H1 (cell line): Measurements from ENCODE around the gene TNNT1. TPM values are rescaled to one million over a fixed set of nuclear protein-coding genes. Genes with fewer than 3 reads are reported as not detected.
A peak's percentile ranks its signal among the peaks of the same experiment; 100 is the strongest.

ENCODE experiments used
- CTCF ChIA-PET: fragments of 300-600 bp; sonication (Branson Sonifier 250); formaldehyde crosslinking; loops from one replicate; lab custom pipeline; 2021; ENCODE audit not compliant: partially characterized antibody; lab: Charles Lee
- POLR2A ChIA-PET: fragments of 300-600 bp; sonication (Branson Sonifier 250); formaldehyde crosslinking; loops from one replicate; lab custom pipeline; 2021; ENCODE audit warnings: inconsistent platforms; ENCODE audit not compliant: partially characterized antibody; lab: Charles Lee
- DNase-seq, 2 experiments: peaks; one replicate each; pipeline versions ENCODE4 v3.0.0 to v3.0.0-alpha.2; 2010 to 2022; ENCODE audit warnings: low spot score in 2 of 2, low read depth in 1 of 2, mixed read lengths in 1 of 2
- FAIRE-seq: peaks from 2 replicates; lab custom pipeline; 2011; peaks lifted over from hg19 to GRCh38; lab: Jason Lieb, UNC
- H2AFZ ChIP-seq: 2 replicates; pipeline ENCODE4 v1.8.1; 2012; ENCODE audit warnings: low read length, inconsistent platforms
- H2AK5ac ChIP-seq: 2 replicates; pipeline ENCODE4 v1.6.1; 2013; ENCODE audit warnings: low read depth, low read length
- H2BK120ac ChIP-seq: replicated peaks from 2 replicates; pipeline ENCODE3; 2013; ENCODE audit warnings: low read depth, low read length, inconsistent platforms
- H2BK12ac ChIP-seq: 2 replicates; pipeline ENCODE4 v1.6.1; 2013; ENCODE audit warnings: low read depth, low read length
- H2BK15ac ChIP-seq: 2 replicates; pipeline ENCODE4 v1.6.1; 2013; ENCODE audit warnings: low read length
- H2BK20ac ChIP-seq: 2 replicates; pipeline ENCODE4 v1.6.1; 2013; ENCODE audit warnings: low read length
- H2BK5ac ChIP-seq: 2 replicates; pipeline ENCODE4 v1.6.1; 2013; ENCODE audit warnings: low read depth, low read length
- H3K14ac ChIP-seq: 2 replicates; pipeline ENCODE4 v1.6.1; 2013; ENCODE audit warnings: inconsistent platforms; ENCODE audit not compliant: insufficient read length
- H3K18ac ChIP-seq: 2 replicates; pipeline ENCODE4 v1.6.1; 2013; ENCODE audit warnings: low read length; ENCODE audit errors: extremely low read depth
- H3K23ac ChIP-seq: 2 replicates; pipeline ENCODE4 v1.6.1; 2013; ENCODE audit warnings: inconsistent platforms; ENCODE audit not compliant: insufficient read length
- H3K23me2 ChIP-seq: 2 replicates; pipeline ENCODE4 v1.6.1; 2013; ENCODE audit warnings: low read depth, low read length
- H3K27ac ChIP-seq: 2 replicates; pipeline ENCODE4 v1.6.1; 2011; ENCODE audit warnings: low read depth, low read length, inconsistent platforms
- H3K27me3 ChIP-seq, 4 experiments: replicated peaks in 1 of 4; 1 replicate in 1 of 4; 2 replicates in 3 of 4; pipeline versions ENCODE4 v1.6.1 to v1.8.1; 2011 to 2013; ENCODE audit warnings: low read length in 3 of 4, mild to moderate bottlenecking in 3 of 4, inconsistent platforms in 2 of 4, mixed read lengths in 2 of 4, moderate library complexity in 1 of 4; ENCODE audit not compliant: control insufficient read depth in 3 of 4, insufficient read depth in 3 of 4; ENCODE audit errors: extremely low read depth in 1 of 4
- H3K36me3 ChIP-seq, 4 experiments: 2 replicates each; pipeline versions ENCODE4 v1.6.1 to v1.8.1; 2011 to 2013; ENCODE audit warnings: mild to moderate bottlenecking in 4 of 4, low read length in 3 of 4, moderate library complexity in 2 of 4, control low read depth in 1 of 4, inconsistent platforms in 1 of 4; ENCODE audit not compliant: insufficient read depth in 4 of 4, control insufficient read depth in 2 of 4
- H3K4ac ChIP-seq: replicated peaks from 2 replicates; pipeline ENCODE3; 2013; ENCODE audit warnings: low read length, low read depth, mixed read lengths, inconsistent platforms; ENCODE audit not compliant: insufficient read length
- H3K4me1 ChIP-seq, 4 experiments: replicated peaks in 1 of 4; 1 replicate in 1 of 4; 2 replicates in 3 of 4; pipeline versions ENCODE4 v1.6.1 to v1.8.1; 2011 to 2013; ENCODE audit warnings: low read length in 3 of 4, inconsistent platforms in 2 of 4, mixed read lengths in 1 of 4; ENCODE audit not compliant: insufficient read depth in 4 of 4, control insufficient read depth in 3 of 4
- H3K4me2 ChIP-seq, 2 experiments: 2 replicates each; pipeline versions ENCODE4 v1.6.1 to v1.8.1; 2011 to 2013; ENCODE audit warnings: low read depth in 2 of 2, low read length in 2 of 2, control low read depth in 1 of 2, inconsistent platforms in 1 of 2, mild to moderate bottlenecking in 1 of 2; ENCODE audit not compliant: insufficient read depth in 1 of 2
- H3K4me3 ChIP-seq, 4 experiments: fragments of 200-600, 300-600 bp in 1 of 4; sonication (generic), shearing (Covaris generic), sonication (Bioruptor Twin) in 1 of 4; 2 replicates each; pipeline versions ENCODE4 v1.5.1 to v1.8.1; 2011 to 2016; ENCODE audit warnings: low read length in 4 of 4, low read depth in 3 of 4, control low read depth in 2 of 4, inconsistent platforms in 2 of 4, mild to moderate bottlenecking in 2 of 4, mixed read lengths in 1 of 4, moderate library complexity in 1 of 4; ENCODE audit not compliant: insufficient read depth in 2 of 4; ENCODE audit errors: extremely low read depth in 1 of 4
- H3K56ac ChIP-seq: replicated peaks from 2 replicates; pipeline ENCODE3; 2013; ENCODE audit warnings: low read depth, mild to moderate bottlenecking, mixed read lengths, low read length, inconsistent platforms; ENCODE audit not compliant: insufficient read length
- H3K79me1 ChIP-seq: 2 replicates; pipeline ENCODE4 v1.6.1; 2013; ENCODE audit warnings: low read depth, low read length, control low read depth
- H3K79me2 ChIP-seq, 2 experiments: 2 replicates each; pipeline versions ENCODE4 v1.6.1 to v1.8.1; 2012 to 2013; ENCODE audit warnings: low read length in 2 of 2, mild to moderate bottlenecking in 2 of 2, inconsistent platforms in 1 of 2; ENCODE audit not compliant: insufficient read depth in 2 of 2, control insufficient read depth in 1 of 2
- H3K9ac ChIP-seq, 4 experiments: replicated peaks in 1 of 4; 1 replicate in 1 of 4; 2 replicates in 3 of 4; pipeline versions ENCODE4 v1.6.1 to v1.8.1; 2011 to 2013; ENCODE audit warnings: low read depth in 3 of 4, low read length in 3 of 4, control low read depth in 2 of 4, mild to moderate bottlenecking in 2 of 4, moderate library complexity in 2 of 4, inconsistent platforms in 1 of 4; ENCODE audit errors: extremely low read depth in 1 of 4
- H3K9me3 ChIP-seq, 2 experiments: 2 replicates each; pipeline versions ENCODE4 v1.6.1 to v1.8.1; 2012 to 2013; ENCODE audit warnings: mild to moderate bottlenecking in 2 of 2, moderate library complexity in 2 of 2, control low read depth in 1 of 2, inconsistent platforms in 1 of 2, low read depth in 1 of 2, low read length in 1 of 2, mixed read lengths in 1 of 2; ENCODE audit not compliant: insufficient read depth in 2 of 2
- H4K20me1 ChIP-seq, 2 experiments: replicated peaks in 1 of 2; 2 replicates each; pipeline versions ENCODE3 to v1.8.1; 2011 to 2013; ENCODE audit warnings: inconsistent platforms in 2 of 2, low read length in 2 of 2, mild to moderate bottlenecking in 1 of 2; ENCODE audit not compliant: insufficient read depth in 2 of 2, control insufficient read depth in 1 of 2
- H4K5ac ChIP-seq: 2 replicates; pipeline ENCODE4 v1.6.1; 2013; ENCODE audit warnings: low read length, low read depth, mixed read lengths, inconsistent platforms; ENCODE audit not compliant: insufficient read length
- H4K8ac ChIP-seq: 2 replicates; pipeline ENCODE4 v1.8.0; 2013; ENCODE audit warnings: mild to moderate bottlenecking, moderate library complexity, low read length, inconsistent platforms; ENCODE audit not compliant: insufficient read depth; ENCODE audit errors: extremely low read depth
- H4K91ac ChIP-seq: replicated peaks from 2 replicates; pipeline ENCODE3; 2013; ENCODE audit warnings: low read length, mixed read lengths, inconsistent platforms; ENCODE audit not compliant: insufficient read length
- CBX5 ChIP-seq: fragments of 300-800, 300-1000 bp; sonication (generic); IDR thresholded peaks from 2 replicates; pipeline ENCODE4 v1.7.1; 2016; ENCODE audit warnings: antibody characterized with exemption, low read length, low read depth
- EGR1 ChIP-seq: IDR thresholded peaks from 2 replicates; pipeline ENCODE4 v1.6.1; 2011; ENCODE audit warnings: low read depth, low read length, borderline replicate concordance
- GTF2F1 ChIP-seq: IDR thresholded peaks from 2 replicates; pipeline ENCODE4 v1.6.1; 2012; ENCODE audit warnings: low read depth, low read length, improper control_type of control experiment, borderline replicate concordance
- SP4 ChIP-seq: IDR thresholded peaks from 2 replicates; pipeline ENCODE4 v1.6.1; 2012; ENCODE audit warnings: low read length, inconsistent platforms
- WGBS, 2 experiments: shearing (Covaris generic) in 1 of 2; methylation state at CpG; one replicate each; pipeline versions ENCODE4 v1.1.6 to v1.1.7; 2013 to 2015; ENCODE audit warnings: low lambda C conversion rate in 2 of 2, mixed read lengths in 2 of 2, inconsistent platforms in 1 of 2, low coverage in 1 of 2, missing lambda C conversion rate in 1 of 2; ENCODE audit not compliant: insufficient replicate concordance in 2 of 2, insufficient coverage in 1 of 2, insufficient read length in 1 of 2; ENCODE audit errors: extremely low coverage in 1 of 2, missing lambda C conversion rate in 1 of 2; 5-methylcytosine and 5-hydroxymethylcytosine counted together
- polyA plus RNA-seq, 7 experiments: library from polyadenylated mRNA; depleted of rRNA in 3 of 7; stranded (reverse) in 5 of 7; unstranded in 2 of 7; fragments of >200 nt in 5 of 7; fragments of 200-250 nt in 2 of 7; gene quantifications; 1 replicate in 5 of 7; 2 replicates in 1 of 7; 4 replicates in 1 of 7; pipeline versions ENCODE4 v1.2.1 to v1.2.3, GENCODE V29; 2011 to 2013; ENCODE audit warnings: missing spikeins in 2 of 7, mixed read lengths in 2 of 7
- total RNA-seq: library from RNA; stranded (reverse); fragmentation: NEBNext Ultra II Directional; extraction: Animal tissue kit (Norgen Biotek cat#: 25700); gene quantifications from 2 replicates; pipeline ENCODE4 v1.2.1, GENCODE V29; 2021

Gene TNNT1
- total and polyA plus RNA-seq, 2 of the 8 experiments (the other 6 are each of a cell fraction or from before 2014, with no cell fraction given) = 69.6 to 107 TPM

DNA sequence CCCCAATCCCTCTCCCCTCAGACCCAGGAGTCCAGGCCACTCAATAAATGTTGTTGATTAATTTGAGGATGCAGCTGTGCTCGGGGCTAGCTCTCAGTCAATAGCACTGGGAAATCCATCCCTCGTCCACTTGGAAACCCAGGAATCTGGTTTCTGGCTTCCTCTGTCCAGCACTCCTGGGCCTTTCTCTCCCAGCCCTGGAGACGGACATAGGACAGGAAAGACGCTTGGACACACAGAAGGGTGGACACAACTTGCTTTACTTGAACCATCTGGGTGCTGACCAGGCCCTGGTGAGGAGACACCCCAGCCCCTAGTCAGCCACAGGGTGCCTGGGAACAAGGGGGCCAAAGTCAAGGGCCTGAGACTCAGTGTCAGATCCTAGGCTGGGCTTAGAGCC is 9.4 kb upstream of the TNNT1 start:
- no peak for TF ChIP-seq CBX5
- TF ChIP-seq GTF2F1 = no peak
- TF ChIP-seq SP4 = no peak
- TF ChIP-seq EGR1 = no peak
- 94% methylated on average over 4 of the region's 4 CpGs; no CpG with 5 or more reads in 1 of the 2 experiments for WGBS, 2 experiments
- no peak overlapping the region for H2BK120ac ChIP-seq
- peak overlapping the region; percentile 24; the same call in 1 of the 2 replicates for H2BK15ac ChIP-seq
- H4K8ac ChIP-seq = no peak overlapping the region
- no peaks in the 10 kb centered on the region for H3K9me3 ChIP-seq
- POLR2A ChIA-PET = interaction anchor here (1.3 to 3.2 kb wide), 3 partner anchors 10 to 12 kb away, joined by 4 to 19 read pairs (median 8); no protein-coding TSS in a partner anchor
- no peak overlapping the region for H3K27ac ChIP-seq
- FAIRE-seq (no peak), DNase-seq (no peak)
- H4K20me1 ChIP-seq = peaks cover 0 to 1% of the 10 kb centered on the region in 2 experiments
- no peak overlapping the region for H4K91ac ChIP-seq
- H3K23me2 ChIP-seq = peaks cover 10% of the 10 kb centered on the region; the same call in 1 of the 2 replicates
- H3K56ac ChIP-seq = no peak overlapping the region
- no peak overlapping the region for H2AFZ ChIP-seq
- H3K4me1 ChIP-seq = peaks cover 3 to 25% (median 9%) of the 10 kb centered on the region in 4 experiments
- H3K79me1 ChIP-seq = peaks cover 3% of the 10 kb centered on the region; the same call in 1 of the 2 replicates
- H3K9ac ChIP-seq = no peak overlapping the region
- no peak overlapping the region for H2AK5ac ChIP-seq
- H2BK5ac ChIP-seq = peak overlapping the region; percentile 15; the same call in 1 of the 2 replicates
- H3K27me3 ChIP-seq = peaks cover 5 to 16% (median 14%) of the 10 kb centered on the region in 4 experiments; a peak in 6 of 7 replicates
- H3K4me2 ChIP-seq = no peak overlapping the region
- H3K14ac ChIP-seq = no peak overlapping the region
- CTCF ChIA-PET = interaction anchor here (0.9 to 5.3 kb wide), 9 partner anchors 9 to 282 kb away, joined by 3 to 118 read pairs (median 4); partner anchors contain the start of gene DNAAF3
- H3K18ac ChIP-seq = no peak overlapping the region
- H4K5ac ChIP-seq = no peak overlapping the region
- H3K79me2 ChIP-seq = no peaks in the 10 kb centered on the region
- H3K36me3 ChIP-seq = peaks cover 0 to under 1% (median 0%) of the 10 kb centered on the region in 4 experiments; a peak in 1 of 8 replicates
- no peak overlapping the region for H2BK12ac ChIP-seq
- no peak overlapping the region for H3K4me3 ChIP-seq
- no peak overlapping the region for H3K23ac ChIP-seq
- no peak overlapping the region for H2BK20ac ChIP-seq
- H3K4ac ChIP-seq = no peak overlapping the region
